ENCODE results near the gene ITIH5. TPM values are rescaled to one million over a fixed set of nuclear protein-coding genes. Genes with fewer than 3 reads are reported as not detected.
A peak's percentile ranks its signal among the peaks of the same experiment; 100 is the strongest.

The ITIH5 gene
- total and polyA plus RNA-seq, 8 donors = 4.4 to 28.6 (median 9.4) TPM

- DNase-seq = no peak
- H3K4me3 ChIP-seq = no peak overlapping the region
- H3K27ac ChIP-seq = no peak overlapping the region
- intact Hi-C loops (cut with DNase I) = no loop called here
- ATAC-seq = no peak
- H3K9me3 ChIP-seq = no peaks in the 10 kb centered on the region
- H3K36me3 ChIP-seq = peaks cover 0 to 3% (median 0%) of the 10 kb centered on the region in 3 donors
- WGBS, 2 donors = 80 to 87% methylated on average over 7 of the region's 7 CpGs
- TF ChIP-seq, protein P1, sequence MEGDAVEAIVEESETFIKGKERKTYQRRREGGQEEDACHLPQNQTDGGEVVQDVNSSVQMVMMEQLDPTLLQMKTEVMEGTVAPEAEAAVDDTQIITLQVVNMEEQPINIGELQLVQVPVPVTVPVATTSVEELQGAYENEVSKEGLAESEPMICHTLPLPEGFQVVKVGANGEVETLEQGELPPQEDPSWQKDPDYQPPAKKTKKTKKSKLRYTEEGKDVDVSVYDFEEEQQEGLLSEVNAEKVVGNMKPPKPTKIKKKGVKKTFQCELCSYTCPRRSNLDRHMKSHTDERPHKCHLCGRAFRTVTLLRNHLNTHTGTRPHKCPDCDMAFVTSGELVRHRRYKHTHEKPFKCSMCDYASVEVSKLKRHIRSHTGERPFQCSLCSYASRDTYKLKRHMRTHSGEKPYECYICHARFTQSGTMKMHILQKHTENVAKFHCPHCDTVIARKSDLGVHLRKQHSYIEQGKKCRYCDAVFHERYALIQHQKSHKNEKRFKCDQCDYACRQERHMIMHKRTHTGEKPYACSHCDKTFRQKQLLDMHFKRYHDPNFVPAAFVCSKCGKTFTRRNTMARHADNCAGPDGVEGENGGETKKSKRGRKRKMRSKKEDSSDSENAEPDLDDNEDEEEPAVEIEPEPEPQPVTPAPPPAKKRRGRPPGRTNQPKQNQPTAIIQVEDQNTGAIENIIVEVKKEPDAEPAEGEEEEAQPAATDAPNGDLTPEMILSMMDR (IDR thresholded peaks at IDR 0.05) = no peak
- no peaks in the 10 kb centered on the region for H3K4me1 ChIP-seq
- no peak for FAIRE-seq
- H3K27me3 ChIP-seq = no peaks in the 10 kb centered on the region
Observed at GRCh38 chr10:7635408-7636125, 31.2 kb downstream of the ITIH5 start.

DNA sequence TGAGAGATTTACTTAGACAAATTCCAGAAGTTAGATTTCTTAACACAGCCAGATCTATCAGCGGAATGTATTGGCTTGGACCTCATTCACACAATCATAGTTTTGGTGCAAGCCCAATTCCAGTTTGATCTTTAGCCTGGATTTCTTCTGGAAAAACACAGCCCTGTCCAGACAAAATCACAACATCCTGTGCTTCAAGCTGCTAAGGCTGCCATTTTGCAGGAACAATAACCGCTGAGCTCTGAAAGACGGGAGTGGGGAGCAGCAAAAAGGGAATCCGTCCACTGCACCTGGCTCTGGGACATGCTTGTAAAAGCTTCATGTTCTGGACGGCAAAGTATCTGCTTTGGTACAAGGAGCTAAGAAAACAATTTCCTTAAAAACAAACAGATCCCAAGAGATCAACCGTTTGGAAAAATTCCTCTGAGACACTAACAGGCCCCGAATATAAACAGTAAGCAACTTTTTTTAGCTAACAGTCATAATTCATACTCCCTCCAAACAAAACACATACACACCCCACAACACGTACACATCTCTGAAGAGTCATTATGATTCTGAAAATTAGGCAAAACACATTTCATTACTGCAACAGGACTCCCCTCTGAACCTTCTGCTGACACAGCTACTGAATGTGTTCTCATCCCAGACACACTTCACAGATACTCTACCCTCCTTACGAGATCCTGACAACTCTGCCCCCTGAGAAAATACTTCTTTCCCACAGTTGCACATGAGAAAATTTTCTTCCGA is 32.4 kb downstream of the ITIH5 start:
- 67 to 80% methylated on average over 10 of the region's 10 CpGs for WGBS, 2 donors
- no peak for FAIRE-seq
- peak in 3 of 4 donors; percentile 17 to 46 (median 32) for ATAC-seq
- H3K27ac ChIP-seq = peak overlapping the region in 1 of 4 donors; percentile 23
- intact Hi-C loops (cut with DNase I) = no loop called here
- no peak for DNase-seq
- no peaks in the 10 kb centered on the region for H3K27me3 ChIP-seq
- no peaks in the 10 kb centered on the region for H3K9me3 ChIP-seq
- TF ChIP-seq, protein P1 (IDR thresholded peaks at IDR 0.05) = no peak
- no peaks in the 10 kb centered on the region for H3K36me3 ChIP-seq
- no peak overlapping the region for H3K4me3 ChIP-seq
- H3K4me1 ChIP-seq = no peaks in the 10 kb centered on the region

DNA sequence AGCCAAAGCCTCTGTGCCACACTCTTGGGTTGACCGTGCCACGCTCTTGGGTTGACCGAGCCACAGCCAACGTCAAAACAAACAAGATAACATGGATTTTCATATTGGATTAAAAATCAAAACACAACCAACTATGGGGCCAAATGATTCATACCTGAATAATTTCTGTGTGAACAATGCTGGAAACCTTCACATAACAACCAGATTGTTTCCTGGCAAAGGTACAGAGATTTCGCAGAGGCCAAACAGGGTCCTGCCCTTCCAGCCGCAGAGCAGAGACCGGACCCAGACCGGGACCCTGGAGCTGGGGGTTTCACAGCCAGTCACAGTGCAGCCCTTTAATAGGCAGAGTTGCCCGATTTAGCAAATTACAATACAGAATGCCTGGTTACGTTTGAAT is 40.5 kb downstream of the ITIH5 start:
- peak overlapping the region in 2 of 4 donors; percentile 16 to 41 for H3K27ac ChIP-seq

DNA sequence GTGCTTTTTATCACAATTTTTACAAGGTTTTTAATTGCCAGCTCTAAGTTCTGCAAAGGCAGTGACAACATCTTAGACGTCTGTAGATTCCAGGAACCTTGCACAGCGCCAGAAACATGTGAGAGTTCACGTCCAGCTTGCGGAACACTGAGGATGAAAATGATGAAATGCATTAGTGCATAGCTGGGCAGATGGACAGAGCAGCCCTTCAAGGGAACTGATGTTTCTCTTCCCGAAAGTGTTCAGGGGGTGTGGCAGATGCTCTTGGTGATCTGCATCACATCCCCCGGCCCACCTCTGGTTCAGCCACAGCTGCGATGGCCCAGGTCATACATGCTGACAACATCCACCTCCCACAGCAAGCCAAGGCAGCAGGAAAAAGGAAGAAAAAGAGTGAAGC is 40.9 kb downstream of the ITIH5 start:
- TF ChIP-seq, protein P1 (IDR thresholded peaks at IDR 0.05) = no peak
- Histone ChIP-seq H3K9me3 (no peaks in the 10 kb centered on the region), H3K27ac (peak overlapping the region in 3 of 4 donors; percentile 16 to 41 (median 30)), H3K4me1 (no peaks in the 10 kb centered on the region), H3K36me3 (no peaks in the 10 kb centered on the region), H3K27me3 (no peaks in the 10 kb centered on the region), H3K4me3 (no peak overlapping the region)
- DNase-seq = peak in 1 of 6 donors; percentile 20
- intact Hi-C loops (cut with DNase I) = no loop called here
- FAIRE-seq = no peak
- peak in 3 of 4 donors; percentile 42 to 70 (median 57) for ATAC-seq
- WGBS, 2 donors = 52 to 76% methylated on average over 7 of the region's 7 CpGs

More for the DNA sequence above, 40.5 kb downstream of the ITIH5 start:
- no peaks in the 10 kb centered on the region for H3K9me3 ChIP-seq
- DNase-seq (no peak), FAIRE-seq (no peak), ATAC-seq (peak in 3 of 4 donors; percentile 60 to 67 (median 61))
- H3K27me3 ChIP-seq = no peaks in the 10 kb centered on the region
- H3K36me3 ChIP-seq = no peaks in the 10 kb centered on the region
- H3K4me1 ChIP-seq = no peaks in the 10 kb centered on the region
- 37 to 45% methylated on average over 10 of the region's 10 CpGs for WGBS, 2 donors
- TF ChIP-seq, protein P1 (IDR thresholded peaks at IDR 0.05) = no peak
- intact Hi-C loops (cut with DNase I) = no loop called here
- H3K4me3 ChIP-seq = no peak overlapping the region

All from pancreas (tissue), 10 donors.